Ishikawa (cell line): Measurements from ENCODE around the gene YPEL2.

Experiments used
- CEBPB ChIP-seq: IDR thresholded peaks from 2 replicates; pipeline ENCODE4 v1.6.1; 2012
- CREB1 ChIP-seq: IDR thresholded peaks from 2 replicates; pipeline ENCODE4 v1.6.1; 2012; ENCODE audit warnings: low read depth
- EGR1 ChIP-seq: IDR thresholded peaks from 2 replicates; pipeline ENCODE4 v1.6.1; 2012
- EP300 ChIP-seq: IDR thresholded peaks from 2 replicates; pipeline ENCODE4 v1.6.1; 2012; ENCODE audit warnings: borderline replicate concordance
- FOXM1 ChIP-seq: IDR thresholded peaks from 2 replicates; pipeline ENCODE4 v1.6.1; 2012; ENCODE audit warnings: low read depth, borderline replicate concordance
- RAD21 ChIP-seq: IDR thresholded peaks from 2 replicates; pipeline ENCODE4 v1.6.1; 2012; ENCODE audit warnings: low read depth
- REST ChIP-seq: IDR thresholded peaks from 2 replicates; pipeline ENCODE4 v1.6.1; 2012; ENCODE audit warnings: low read depth, mild to moderate bottlenecking
- TAF1 ChIP-seq: IDR thresholded peaks from 2 replicates; pipeline ENCODE4 v1.6.1; 2012; ENCODE audit warnings: low read depth, mild to moderate bottlenecking
- TCF12 ChIP-seq: IDR thresholded peaks from 2 replicates; pipeline ENCODE4 v1.6.1; 2012; ENCODE audit warnings: low read depth
- TEAD4 ChIP-seq: IDR thresholded peaks from 2 replicates; pipeline ENCODE4 v1.6.1; 2012
- ZBTB7A ChIP-seq: IDR thresholded peaks from 2 replicates; pipeline ENCODE4 v1.6.1; 2012; ENCODE audit warnings: low read depth
- TF ChIP-seq, protein P1 (sequence below): IDR thresholded peaks from 2 replicates; pipeline ENCODE4 v1.6.1; 2012

DNA sequence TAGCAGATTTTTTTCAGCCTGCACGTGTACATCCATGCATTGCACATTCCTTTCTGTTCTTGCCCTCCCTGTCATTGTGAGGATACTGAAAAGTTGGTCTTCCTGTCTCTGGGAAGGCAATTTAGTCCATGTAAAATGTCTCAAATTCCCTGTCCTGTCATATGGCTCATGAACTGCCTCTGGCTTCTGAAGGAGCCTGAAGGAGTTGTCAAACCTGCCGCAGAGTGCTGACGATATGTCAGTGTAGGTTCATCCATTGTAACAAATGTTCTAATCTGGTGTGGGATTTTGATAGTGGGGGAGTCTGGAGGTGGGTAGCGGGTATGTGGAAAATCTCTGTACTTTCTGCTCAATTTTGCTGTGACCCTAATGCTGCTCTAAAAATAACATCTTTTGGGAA, 59.6 kb downstream of the YPEL2 start:
- TF ChIP-seq EGR1 = no peak
- TF ChIP-seq RAD21 = no peak
- no peak for TF ChIP-seq TAF1
- TF ChIP-seq CREB1 = no peak
- no peak for TF ChIP-seq CEBPB
- TF ChIP-seq FOXM1 = no peak
- no peak for TF ChIP-seq TEAD4
- no peak for TF ChIP-seq EP300
- TF ChIP-seq REST = no peak
- TF ChIP-seq ZBTB7A = no peak
- TF ChIP-seq, protein P1, sequence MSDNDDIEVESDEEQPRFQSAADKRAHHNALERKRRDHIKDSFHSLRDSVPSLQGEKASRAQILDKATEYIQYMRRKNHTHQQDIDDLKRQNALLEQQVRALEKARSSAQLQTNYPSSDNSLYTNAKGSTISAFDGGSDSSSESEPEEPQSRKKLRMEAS = no peak
- TF ChIP-seq TCF12 = no peak
